ENCODE data around the gene RFX7.

The RFX7 gene

DNA sequence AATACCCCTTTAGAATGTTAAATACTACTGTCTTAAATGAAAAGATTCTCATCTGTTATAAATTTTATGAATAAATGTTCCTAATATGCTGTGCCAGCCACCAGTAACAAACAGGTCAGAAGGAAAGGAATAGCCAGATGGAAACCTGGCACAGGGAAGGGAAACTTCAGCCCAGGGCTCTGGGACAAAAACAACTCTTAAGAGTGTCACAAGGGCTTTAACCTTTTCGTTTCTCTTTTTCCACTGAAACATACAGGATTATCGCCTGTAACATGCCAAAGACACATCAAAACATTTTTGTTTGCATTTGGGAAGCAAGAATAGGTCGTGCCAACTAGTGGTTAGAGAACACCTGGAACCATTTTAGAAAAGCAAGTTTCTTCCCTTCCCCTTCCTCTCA lies 141.2 kb downstream of the RFX7 start:
- no peak for DNase-seq

DNA sequence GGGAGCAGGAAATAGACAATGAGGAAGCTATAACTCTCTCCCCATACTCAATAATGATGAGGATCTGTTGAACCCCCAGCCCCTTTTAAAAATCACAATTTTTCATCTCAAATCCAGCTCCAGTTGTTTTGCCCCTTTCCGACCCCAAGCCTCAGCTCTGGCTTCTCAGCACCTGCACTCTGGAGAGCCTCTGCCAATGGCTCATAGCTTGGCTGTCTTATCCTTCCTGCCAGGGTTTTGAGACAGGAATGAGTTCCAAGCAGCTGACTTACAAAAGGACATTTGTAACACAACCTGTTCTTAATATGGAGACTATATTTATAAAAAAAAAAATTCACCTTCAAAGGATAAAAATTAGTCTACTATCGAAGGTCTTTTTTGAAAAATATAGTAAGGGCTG lies 144.4 kb downstream of the RFX7 start:
- no peak for DNase-seq

GRCh38 chr15:56098195-56098863 lies 145.3 kb downstream of the RFX7 start:
- no peak for DNase-seq

DNA sequence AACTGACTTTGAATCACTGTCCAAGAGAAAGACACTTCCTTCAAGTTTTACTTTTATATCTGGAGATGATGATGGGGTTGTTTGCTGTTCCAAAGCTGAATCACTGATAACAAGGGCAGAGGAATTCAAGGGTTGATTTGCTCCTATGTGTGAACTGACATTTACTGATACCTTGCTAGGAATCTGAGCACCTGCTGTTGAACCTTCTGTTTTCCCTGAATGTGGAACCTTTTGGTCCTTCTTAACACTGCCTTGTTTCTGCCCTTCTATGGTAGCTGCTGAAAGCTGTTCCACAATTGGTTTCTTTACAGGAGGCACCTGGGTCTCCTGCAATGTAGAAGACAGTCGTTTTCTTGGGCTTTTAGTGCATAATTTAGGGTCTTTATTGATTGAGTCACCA lies 148.3 kb downstream of the RFX7 start:
- DNase-seq = no peak

GRCh38 chr15:56094171-56094570 lies 149.5 kb downstream of the RFX7 start:
- DNase-seq = no peak

- DNase-seq = no peak
Observed at GRCh38 chr15:56088389-56088788, 155.3 kb downstream of the RFX7 start.

DNA sequence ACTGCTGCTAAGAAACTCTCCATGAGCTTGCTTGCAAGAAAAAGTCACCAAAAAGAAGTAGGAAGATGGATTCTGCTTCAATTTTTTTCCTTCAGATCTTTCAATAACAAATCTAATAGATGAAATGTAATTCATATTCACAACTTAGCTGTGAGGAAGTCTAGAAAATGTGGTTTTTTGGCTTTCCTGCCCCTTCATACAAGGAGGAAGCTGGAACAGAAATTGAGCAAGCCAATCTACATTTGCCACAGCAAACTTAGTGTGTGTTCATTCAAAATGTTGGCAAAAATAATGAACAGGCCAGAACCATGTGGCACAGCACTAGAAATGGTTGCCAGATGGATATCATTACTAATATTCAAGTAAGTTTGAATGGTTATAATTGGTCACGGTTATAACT lies 157.1 kb downstream of the RFX7 start:
- DNase-seq = no peak

DNA sequence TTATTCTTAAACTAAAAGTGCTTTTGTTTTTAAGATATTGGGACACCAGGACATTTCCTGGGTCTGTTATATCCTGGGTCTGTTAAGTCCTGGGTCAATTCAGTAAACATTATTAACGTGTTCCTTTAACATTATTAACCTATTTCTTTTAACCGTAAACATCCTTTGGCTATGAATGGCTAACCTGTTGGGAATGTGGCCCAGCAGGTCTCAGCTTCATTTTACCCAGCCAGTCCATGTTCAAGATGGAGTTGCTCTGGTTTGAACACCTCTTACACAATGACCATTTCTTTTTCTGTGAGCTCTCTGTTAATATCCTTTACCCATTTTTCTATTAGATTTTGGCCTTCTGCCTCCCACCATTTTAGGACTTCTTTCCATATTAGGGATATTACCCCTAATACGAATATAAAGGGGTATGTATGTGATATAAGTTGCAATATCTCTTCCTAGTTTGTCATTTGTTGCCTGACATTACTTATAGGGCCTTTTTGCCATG lies 161.4 kb downstream of the RFX7 start:
- DNase-seq = no peak

DNA sequence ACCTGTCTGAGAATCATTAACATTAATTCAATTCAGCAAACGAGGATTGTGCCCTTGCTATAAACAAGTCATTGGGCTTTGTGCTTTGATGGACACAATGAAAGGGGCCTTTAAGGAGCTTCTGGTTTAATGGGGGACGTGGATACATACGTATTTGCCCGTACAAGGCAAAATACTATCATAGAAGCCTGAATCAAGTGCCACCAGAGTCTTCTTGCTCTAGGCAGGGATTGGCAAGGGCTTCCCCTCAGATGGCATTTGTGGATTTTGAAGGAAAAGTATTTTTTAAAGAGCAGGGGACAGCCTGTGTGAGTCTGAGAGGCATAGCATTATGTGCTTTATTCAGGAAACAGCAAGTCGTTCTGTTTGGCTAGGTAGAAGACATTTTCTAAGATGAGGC lies 166.6 kb downstream of the RFX7 start:
- no peak for DNase-seq

- no peak for DNase-seq
Observed at GRCh38 chr15:56076640-56077039, 167.0 kb downstream of the RFX7 start.

DNA sequence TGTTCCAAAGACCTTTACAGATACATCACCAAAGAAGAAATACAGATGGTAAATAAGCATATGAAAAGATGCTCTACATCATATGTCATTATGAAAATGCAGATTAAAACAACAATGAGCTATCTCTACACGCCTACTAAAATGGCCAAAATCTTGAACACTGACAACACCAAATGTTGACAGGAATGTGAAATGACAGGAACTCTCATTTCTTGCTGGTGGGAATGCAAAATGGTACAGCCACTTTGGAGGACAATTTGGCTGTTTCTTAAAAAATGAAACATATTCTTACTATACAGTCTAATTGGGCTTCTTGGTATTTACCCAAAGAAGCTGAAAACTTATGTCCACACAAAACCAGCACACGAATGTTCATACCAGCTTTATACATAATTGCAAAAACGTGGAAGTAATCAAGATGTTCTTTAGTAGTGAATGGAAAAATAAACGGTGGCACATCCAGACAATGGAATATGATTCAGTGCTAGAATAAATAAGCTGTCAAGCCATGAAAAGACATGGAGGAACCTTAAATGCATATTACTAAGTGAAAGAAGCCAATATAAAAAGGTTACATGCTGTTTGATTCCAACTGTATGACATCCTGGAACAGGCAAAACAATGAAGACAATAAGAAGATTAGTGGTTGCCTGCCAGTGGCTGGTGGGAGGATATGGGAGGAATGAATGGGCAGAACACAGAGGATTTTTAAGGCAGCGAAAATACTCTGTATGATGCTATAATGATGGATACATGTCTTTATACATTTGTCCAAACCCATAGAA lies 169.0 kb downstream of the RFX7 start:
- no peak for DNase-seq

GRCh38 chr15:56064152-56064551 lies 179.5 kb downstream of the RFX7 start:
- DNase-seq = no peak

DNA sequence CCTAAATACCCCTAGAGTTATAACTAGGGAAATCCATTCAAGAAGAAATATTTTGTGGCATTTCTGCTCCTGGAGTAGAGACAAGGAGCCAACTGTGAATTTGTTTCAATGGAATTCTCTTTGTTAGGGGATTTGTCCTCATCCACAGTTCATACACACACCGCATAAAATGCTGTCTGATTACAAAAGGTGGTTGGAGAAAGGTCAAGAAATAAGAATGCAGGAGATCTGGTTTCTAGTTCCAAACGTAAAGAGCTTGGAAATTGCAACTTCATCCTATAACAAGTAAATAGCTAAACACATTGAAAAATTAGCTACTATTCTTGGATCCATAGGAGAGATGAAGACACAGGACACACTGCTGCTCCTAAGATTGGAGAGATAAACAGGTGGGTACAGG lies 184.0 kb downstream of the RFX7 start:
- no peak for DNase-seq

DNA sequence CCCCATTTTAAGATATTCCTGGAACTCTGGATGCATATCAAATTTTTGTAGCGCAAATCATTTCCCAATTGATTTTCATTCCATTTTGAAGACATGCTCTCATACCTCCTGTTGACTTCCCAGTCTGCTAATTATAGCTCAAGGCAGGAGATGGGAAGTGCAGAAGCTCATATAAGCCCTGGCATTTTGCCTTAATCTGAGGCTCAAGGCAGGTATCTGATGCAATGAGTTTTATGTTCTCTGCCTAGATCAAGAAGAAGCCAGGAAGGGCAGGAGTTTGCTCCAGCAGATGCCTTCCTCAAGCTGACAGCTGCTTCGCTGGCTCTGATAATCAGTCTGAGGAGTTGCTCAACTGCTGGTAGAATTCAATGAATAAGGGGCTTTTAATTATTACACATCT lies 184.7 kb downstream of the RFX7 start:
- no peak for DNase-seq

DNA sequence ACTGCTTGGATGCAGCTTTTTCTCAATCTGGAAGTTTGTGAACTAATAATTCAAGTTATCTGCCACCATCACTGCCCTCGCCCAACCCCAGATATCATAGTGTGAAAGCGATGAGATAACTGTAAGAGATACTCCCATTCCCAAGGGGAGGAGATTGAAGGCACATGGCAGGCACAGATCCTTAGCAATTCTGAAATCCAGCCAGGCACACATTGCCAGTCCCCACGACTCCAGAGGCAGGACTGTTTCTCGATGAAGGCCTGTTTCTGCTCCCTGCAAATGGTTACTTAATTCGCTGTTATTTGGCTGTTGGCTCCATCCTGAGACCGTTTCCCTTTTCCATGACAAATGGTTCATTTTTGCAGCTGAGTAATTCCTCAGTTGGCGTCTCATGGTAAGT lies 187.1 kb downstream of the RFX7 start:
- no peak for DNase-seq

GRCh38 chr15:56053046-56053400 lies 190.7 kb downstream of the RFX7 start:
- no peak for DNase-seq

DNA sequence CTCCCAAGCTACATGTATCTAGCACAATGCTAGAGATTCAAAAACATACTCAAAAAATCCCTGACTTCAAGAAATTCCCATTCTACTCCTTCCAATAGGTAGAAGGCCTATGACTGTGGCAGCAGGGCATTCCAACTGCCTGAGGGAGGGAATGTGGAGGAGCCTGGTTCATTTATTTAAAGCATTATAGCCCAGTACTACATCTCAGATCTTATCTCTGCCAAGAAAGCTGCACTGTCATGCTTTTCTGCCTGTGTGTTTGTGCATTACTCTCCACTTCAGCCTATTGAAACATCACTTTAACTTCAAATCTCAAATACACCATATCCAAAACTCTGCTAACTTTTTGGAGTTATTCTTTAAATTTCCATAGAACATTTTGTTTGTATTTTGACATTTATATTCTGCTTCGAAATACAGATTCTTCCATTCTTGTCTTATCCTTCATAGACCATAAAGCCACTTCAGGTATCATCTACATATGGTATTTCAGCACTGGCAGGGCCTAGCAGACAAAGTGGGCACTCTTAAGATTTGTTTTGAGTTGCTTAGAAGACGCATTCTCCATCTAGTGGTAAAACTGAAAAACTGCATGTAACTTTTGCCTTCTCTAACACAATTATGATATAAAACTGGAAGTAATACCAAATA lies 191.2 kb downstream of the RFX7 start:
- DNase-seq = no peak

GRCh38 chr15:56051676-56052075 lies 192.0 kb downstream of the RFX7 start:
- no peak for DNase-seq

DNA sequence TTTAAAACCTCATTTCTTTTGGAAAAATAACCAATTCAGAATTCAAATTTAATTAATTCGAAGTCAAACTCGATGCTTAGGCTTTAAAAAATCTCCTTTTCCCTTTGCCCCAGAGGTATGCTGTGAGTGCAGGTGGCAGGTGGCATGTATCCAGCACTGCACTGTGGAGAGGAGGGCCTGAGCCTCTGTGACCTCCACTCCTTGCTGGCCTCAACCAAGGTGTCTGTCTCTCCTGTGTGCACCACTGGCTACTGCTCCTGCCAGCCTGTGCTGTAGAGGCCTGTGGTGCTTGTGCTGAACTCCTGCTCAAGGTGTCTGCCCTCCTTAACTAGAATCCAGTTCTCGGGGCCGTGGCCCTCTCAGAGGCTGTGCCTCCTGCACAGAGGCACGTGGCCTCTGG lies 194.1 kb downstream of the RFX7 start:
- DNase-seq = no peak

- no peak for DNase-seq
Observed at GRCh38 chr15:56047354-56047753, 196.3 kb downstream of the RFX7 start.

DNA sequence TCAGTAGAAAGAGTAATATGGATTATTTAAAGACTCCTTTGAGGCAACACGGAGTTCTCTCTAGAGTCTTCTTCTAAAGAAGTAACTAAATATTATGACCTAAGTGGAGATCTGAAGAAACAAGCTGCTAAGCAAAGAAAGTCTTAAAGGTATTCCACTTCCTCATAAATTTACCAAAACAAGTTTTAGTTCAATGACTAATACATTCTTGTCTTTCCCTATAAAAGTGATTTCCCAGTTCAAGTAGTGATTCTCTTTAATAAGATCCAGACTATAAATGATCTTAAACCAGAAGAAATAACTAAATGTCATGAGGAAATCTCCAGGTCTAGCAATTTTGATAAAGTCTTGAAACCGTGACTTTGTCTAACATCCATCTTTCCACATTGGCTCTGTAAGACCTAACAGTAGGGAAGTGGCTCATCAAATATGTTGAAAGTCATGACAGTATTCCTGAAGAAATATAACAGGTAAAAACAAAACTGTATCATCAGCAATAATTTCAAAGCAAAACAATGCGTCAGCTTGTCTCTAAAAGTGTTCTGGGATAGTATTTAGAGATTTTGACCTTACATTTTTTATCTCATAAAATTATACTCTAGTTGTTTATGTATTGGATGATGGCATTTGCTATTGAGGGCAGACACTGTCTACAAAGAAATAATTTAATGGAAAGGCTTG lies 198.5 kb downstream of the RFX7 start:
- DNase-seq = no peak

GRCh38 chr15:56042982-56043980 lies 200.4 kb downstream of the RFX7 start:
- DNase-seq = no peak

All from NCI-H2081 treated with DMSO at 0.1 percent for 48 hours (cell line).